Pancreas (tissue), 10 donors: ENCODE results near the gene FRMD4A. TPM values are rescaled to one million over a fixed set of nuclear protein-coding genes. Genes with fewer than 3 reads are reported as not detected.

Source experiments
- ATAC-seq, 4 donors: fragments of 200-7000 bp; cut with Tn5 transposase; one replicate each; pipeline versions ENCODE4 v1.8.0 to v1.9.1; 2020; ENCODE audit warnings: mild to moderate bottlenecking in 4 of 4, moderate library complexity in 4 of 4
- DNase-seq, 6 donors: peaks; one replicate each; pipeline ENCODE4 v3.0.0-alpha.2; 2020
- FAIRE-seq: peaks from 2 replicates; lab custom pipeline; 2012; peaks lifted over from hg19 to GRCh38; lab: Jason Lieb, UNC
- H3K27ac ChIP-seq, 4 donors: fragments of 200-600 bp; sonication (generic); 1 replicate in 3 of 4; 2 replicates in 1 of 4; pipeline versions ENCODE4 v1.5.0 to v1.8.0; 2020
- H3K27me3 ChIP-seq, 4 donors: fragments of 200-600 bp; one replicate each; pipeline ENCODE4 v1.8.0; 2021
- H3K36me3 ChIP-seq, 3 donors: fragments of 200-600 bp; sonication (generic) in 1 of 3; one replicate each; pipeline versions ENCODE4 v1.5.0 to v1.8.0; 2020 to 2021
- H3K4me1 ChIP-seq, 3 donors: fragments of 200-600 bp; one replicate each; pipeline ENCODE4 v1.8.0; 2021
- H3K4me3 ChIP-seq, 4 donors: fragments of 200-600 bp; sonication (generic) in 2 of 4; one replicate each; pipeline versions ENCODE4 v1.5.0 to v1.8.0; 2020 to 2021
- H3K9me3 ChIP-seq, 4 donors: fragments of 200-600 bp; one replicate each; pipeline ENCODE4 v1.8.0; 2021
- CTCF ChIP-seq, 4 donors: fragments of 200-600 bp; sonication (generic) in 3 of 4; IDR thresholded peaks; one replicate each; pipeline versions ENCODE4 v1.5.0 to v1.8.0; 2021; ENCODE audit warnings: antibody characterized with exemption in 4 of 4
- WGBS, 2 donors: extraction: QIAGEN DNeasy Blood & Tissue Kit; methylation state at CpG; one replicate each; pipeline ENCODE4 v1.1.7; 2013; 5-methylcytosine and 5-hydroxymethylcytosine counted together
- intact Hi-C, 3 donors: fragments of 100-400 bp; cut with DNase I; formaldehyde crosslinking; loops; one replicate each; pipeline versions ENCODE4 v1.11.1 to v1.14.2; 2022
- polyA plus RNA-seq, 2 donors: library from polyadenylated mRNA; stranded (reverse); fragments of 200-250 nt; gene quantifications; one replicate each; pipeline ENCODE4 v1.2.3, GENCODE V29; 2013
- total RNA-seq, 6 donors: library from RNA; stranded (reverse); fragmentation: NEBNext Ultra II Directional in 4 of 6; extraction: Animal tissue kit (Norgen Biotek cat#: 25700) in 4 of 6; gene quantifications; one replicate each; pipeline versions ENCODE4 v1.2.1 to v1.2.4, GENCODE V29; 2021 to 2023
- donor health status: healthy with polysubstance abuse.
- donor health status: DM: no; HTN: no; CAD: no; lungs with moderate emphysema.
- donor health status: DM: no; HTN: no; CAD: no.
- donor health status: control.
- donor health status: control.
- donor health status: Bipolar disorder and iron deficiency.
- donor health status: DM: yes; HTN: yes; CAD: no.
- donor health status: DM: no; HTN: no; CAD: no.
- donor health status: DM: no; HTN: no; CAD: no.
- donor health status: DM: yes; HTN: yes; CAD: no.

Gene FRMD4A
- total and polyA plus RNA-seq, 8 donors = 13.5 to 27.5 (median 18.7) TPM

- Histone ChIP-seq H3K36me3 (no peaks in the 10 kb centered on the region), H3K27ac (no peak overlapping the region), H3K4me1 (no peaks in the 10 kb centered on the region), H3K27me3 (no peaks in the 10 kb centered on the region), H3K9me3 (no peaks in the 10 kb centered on the region), H3K4me3 (no peak overlapping the region)
- ATAC-seq (no peak), FAIRE-seq (no peak), DNase-seq (no peak)
- intact Hi-C loops = no loop called here
- WGBS, 2 donors = 81 to 82% methylated on average over 2 of the region's 2 CpGs
- no peak for TF ChIP-seq CTCF (IDR thresholded peaks at IDR 0.05)
Observed at GRCh38 chr10:13936826-13937225, 393.9 kb downstream of the FRMD4A start.

DNA sequence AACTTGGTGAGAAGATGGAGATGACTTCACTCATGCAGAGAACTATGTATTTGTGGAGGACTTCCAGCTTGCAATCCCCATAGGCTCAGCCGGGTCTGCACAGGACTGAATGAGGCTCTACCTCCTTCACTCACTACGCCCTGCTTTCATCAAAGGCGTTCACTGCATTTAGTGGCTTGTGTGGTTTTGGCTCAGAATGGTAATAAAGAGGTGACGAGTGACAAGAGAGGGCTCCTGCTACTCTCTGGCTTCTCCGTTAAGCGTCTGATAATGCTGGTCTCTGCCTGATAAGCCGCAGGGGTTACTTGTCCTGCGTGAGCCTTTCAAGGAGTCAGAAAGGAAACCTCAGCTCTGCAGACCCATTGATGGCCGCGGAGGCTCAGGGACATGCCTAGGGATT is 400.6 kb downstream of the FRMD4A start:
- no peak overlapping the region for H3K4me3 ChIP-seq
- H3K27me3 ChIP-seq = no peaks in the 10 kb centered on the region
- 67 to 69% methylated on average over 10 of the region's 10 CpGs for WGBS, 2 donors
- DNase-seq (no peak), ATAC-seq (no peak), FAIRE-seq (no peak)
- H3K4me1 ChIP-seq = no peaks in the 10 kb centered on the region
- intact Hi-C loops = no loop called here
- TF ChIP-seq CTCF (IDR thresholded peaks at IDR 0.05) = no peak
- no peak overlapping the region for H3K27ac ChIP-seq
- H3K36me3 ChIP-seq = no peaks in the 10 kb centered on the region
- H3K9me3 ChIP-seq = no peaks in the 10 kb centered on the region

GRCh38 chr10:13928451-13928850 is 402.3 kb downstream of the FRMD4A start:
- Histone ChIP-seq H3K9me3 (no peaks in the 10 kb centered on the region), H3K4me1 (no peaks in the 10 kb centered on the region), H3K27ac (peak overlapping the region in 1 of 4 donors; percentile 6), H3K27me3 (no peaks in the 10 kb centered on the region), H3K36me3 (no peaks in the 10 kb centered on the region), H3K4me3 (no peak overlapping the region)
- 51 to 56% methylated on average over 3 of the region's 3 CpGs for WGBS, 2 donors
- no peak for TF ChIP-seq CTCF (IDR thresholded peaks at IDR 0.05)
- intact Hi-C loops = no loop called here
- FAIRE-seq (no peak), ATAC-seq (peak in 2 of 4 donors; percentile 19 to 44), DNase-seq (peak in 1 of 6 donors; percentile 13)

DNA sequence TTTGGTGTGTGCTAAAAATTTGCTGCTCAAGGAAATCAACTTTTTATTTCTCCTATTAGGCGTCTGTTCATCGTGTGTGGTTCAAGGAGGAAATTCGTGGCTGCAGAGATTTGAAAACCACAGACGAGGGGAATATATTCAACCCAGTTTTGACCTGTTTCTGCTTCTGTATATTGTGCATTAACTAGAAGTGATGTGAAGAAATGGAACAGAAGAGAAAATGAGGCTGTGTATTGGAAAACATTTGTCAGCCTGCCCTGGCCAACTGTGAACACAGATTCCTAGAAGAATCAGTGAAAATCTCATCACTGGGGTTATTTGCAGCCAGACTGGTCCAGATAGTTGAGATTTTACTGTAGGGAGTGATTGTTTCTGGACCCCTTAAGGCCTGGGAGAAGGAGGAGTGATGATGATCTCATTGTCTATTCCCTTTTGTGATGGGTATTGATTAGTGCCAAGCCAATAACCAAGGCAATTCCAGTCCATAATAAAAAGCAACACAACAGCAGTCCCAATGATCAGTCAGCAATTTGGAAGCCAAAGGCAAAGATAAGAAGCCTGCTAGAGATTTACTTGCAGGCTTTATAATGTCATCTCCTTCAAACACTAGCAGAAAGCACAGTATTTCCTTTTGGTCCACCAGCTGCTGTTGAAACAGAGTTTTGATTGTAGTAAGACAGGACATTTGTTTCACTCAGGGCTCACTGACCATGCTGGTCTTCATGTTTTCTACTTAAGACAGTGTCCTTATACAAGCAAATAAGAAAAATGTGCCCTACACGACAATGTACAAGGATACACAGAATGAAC is 404.5 kb downstream of the FRMD4A start:
- no peak for TF ChIP-seq CTCF (IDR thresholded peaks at IDR 0.05)
- FAIRE-seq (no peak), ATAC-seq (no peak), DNase-seq (no peak)
- Histone ChIP-seq H3K27me3 (no peaks in the 10 kb centered on the region), H3K27ac (no peak overlapping the region), H3K9me3 (no peaks in the 10 kb centered on the region), H3K4me1 (no peaks in the 10 kb centered on the region), H3K4me3 (no peak overlapping the region), H3K36me3 (no peaks in the 10 kb centered on the region)
- 62 to 82% methylated on average over 5 of the region's 5 CpGs for WGBS, 2 donors
- intact Hi-C loops = no loop called here
